GM13977 (cell line): Measurements from ENCODE around the gene CADM1.

Source experiments
- DNase-seq: peaks from one replicate; pipeline ENCODE4 v3.0.0; 2012; ENCODE audit warnings: low spot score
- CTCF ChIP-seq: IDR thresholded peaks from 2 replicates; pipeline ENCODE4 v1.5.1; 2012; ENCODE audit warnings: mild to moderate bottlenecking, control low read depth; ENCODE audit not compliant: insufficient read depth; ENCODE audit errors: extremely low read depth, missing control alignments
- in situ Hi-C: fragments of 300-500 bp; cut with MboI; formaldehyde crosslinking; loops from one replicate; pipeline ENCODE4 v1.12.0; 2022; ENCODE audit warnings: low sequenced_read_pairs, low pct_unique_long_range_greater_than_20kb, mixed read lengths, inconsistent platforms; ENCODE audit not compliant: unreplicated experiment

The CADM1 gene

GRCh38 chr11:115418626-115419025 is 85.6 kb downstream of the CADM1 start:
- TF ChIP-seq CTCF: no peak
- in situ Hi-C loops: no loop called here
- DNase-seq: no peak

GRCh38 chr11:115418081-115418480 is 86.1 kb downstream of the CADM1 start:
- TF ChIP-seq CTCF: no peak
- in situ Hi-C loops: no loop called here
- DNase-seq: no peak

- DNase-seq: no peak
- TF ChIP-seq CTCF: no peak
- in situ Hi-C loops: no loop called here
These were observed 93.1 kb downstream of the CADM1 start for GRCh38 chr11:115411120-115411519.

- DNase-seq: no peak
- in situ Hi-C loops: no loop called here
These were observed 94.5 kb downstream of the CADM1 start for GRCh38 chr11:115409691-115410220.

GRCh38 chr11:115409116-115409670 is 95.0 kb downstream of the CADM1 start:
- no peak for DNase-seq
- TF ChIP-seq CTCF: no peak
- in situ Hi-C loops: no loop called here

More at GRCh38 chr11:115409691-115410220, 94.5 kb downstream of the CADM1 start:
- no peak for TF ChIP-seq CTCF

GRCh38 chr11:115408036-115408921 is 95.9 kb downstream of the CADM1 start:
- in situ Hi-C loops: no loop called here
- peak; percentile 8 for DNase-seq

More at GRCh38 chr11:115408036-115408921, 95.9 kb downstream of the CADM1 start:
- TF ChIP-seq CTCF: no peak
